Stimulated activated CD4-positive, alpha-beta T cell treated with anti-CD3 and anti-CD28 coated beads, Interleukin-4, amount 100 ng/mL, for 24 hours (primary cell): ENCODE results near the gene CCDC15.

Source experiments
- DNase-seq: peaks from one replicate; pipeline ENCODE4 v3.0.0-alpha.2; 2020

Gene CCDC15, protein sequence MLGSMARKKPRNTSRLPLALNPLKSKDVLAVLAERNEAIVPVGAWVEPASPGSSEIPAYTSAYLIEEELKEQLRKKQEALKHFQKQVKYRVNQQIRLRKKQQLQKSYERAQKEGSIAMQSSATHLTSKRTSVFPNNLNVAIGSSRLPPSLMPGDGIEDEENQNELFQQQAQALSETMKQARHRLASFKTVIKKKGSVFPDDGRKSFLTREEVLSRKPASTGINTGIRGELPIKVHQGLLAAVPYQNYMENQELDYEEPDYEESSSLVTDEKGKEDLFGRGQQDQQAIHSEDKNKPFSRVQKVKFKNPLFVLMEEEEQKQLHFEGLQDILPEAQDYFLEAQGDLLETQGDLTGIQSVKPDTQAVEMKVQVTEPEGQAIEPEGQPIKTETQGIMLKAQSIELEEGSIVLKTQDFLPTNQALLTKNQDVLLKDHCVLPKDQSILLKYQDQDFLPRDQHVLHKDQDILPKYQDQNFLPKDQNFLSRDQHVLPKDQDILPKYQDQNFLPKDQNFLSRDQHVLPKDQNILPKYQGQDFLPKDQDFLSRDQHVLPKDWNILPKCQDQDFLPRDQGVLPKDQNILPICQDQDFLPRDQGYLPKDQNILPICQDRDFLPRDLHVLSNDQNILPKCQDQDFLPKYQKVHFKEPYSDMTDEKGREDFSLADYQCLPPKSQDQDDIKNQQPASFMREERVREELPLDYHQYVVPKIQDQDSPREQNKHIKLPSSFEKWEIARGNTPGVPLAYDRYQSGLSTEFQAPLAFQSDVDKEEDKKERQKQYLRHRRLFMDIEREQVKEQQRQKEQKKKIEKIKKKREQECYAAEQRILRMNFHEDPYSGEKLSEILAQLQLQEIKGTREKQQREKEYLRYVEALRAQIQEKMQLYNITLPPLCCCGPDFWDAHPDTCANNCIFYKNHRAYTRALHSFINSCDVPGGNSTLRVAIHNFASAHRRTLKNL

DNA sequence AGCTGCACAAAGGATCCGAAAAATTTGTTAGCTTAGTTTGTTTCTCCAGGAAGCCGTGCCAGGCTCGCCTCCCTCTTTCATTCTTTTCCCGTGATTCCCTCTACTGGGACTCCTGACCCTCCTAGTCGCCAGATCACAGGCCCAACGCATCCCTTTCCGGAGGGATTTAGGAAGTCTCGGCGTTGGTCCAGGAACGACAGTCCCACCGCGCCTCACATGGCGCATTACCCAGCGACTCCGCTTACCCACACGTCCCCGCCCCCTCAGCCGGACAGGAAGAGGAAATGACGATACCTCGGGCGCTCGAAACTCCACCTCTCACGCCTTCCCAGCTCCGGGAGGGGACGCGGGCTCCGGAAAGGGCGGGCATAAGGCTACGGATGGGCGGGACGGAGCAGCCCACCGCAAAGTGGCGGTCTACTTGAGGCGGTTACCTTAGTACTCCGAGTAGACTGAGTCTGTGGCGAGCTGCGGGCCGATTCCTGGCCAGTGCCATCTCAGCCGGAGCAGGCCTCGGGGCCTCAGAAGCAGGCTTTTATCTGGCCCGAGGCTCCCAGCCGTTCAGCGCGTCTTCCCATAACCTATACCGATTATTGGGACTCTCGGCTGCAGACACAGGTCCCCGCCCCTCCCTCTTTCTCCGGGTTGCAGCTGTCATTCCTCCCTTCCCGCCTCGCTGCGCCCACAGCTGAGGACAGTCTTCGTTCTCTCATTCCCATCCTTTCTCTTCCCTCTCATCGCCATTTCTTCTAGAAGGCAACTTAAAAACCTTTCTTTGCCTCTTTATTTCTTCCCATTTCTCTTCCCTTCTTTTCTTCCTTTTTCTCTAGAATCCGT, at the start of gene CCDC15:
TSS of gene CCDC15 (plus strand) at position 450 of the 837 bp plus-strand sequence. CDS start 531 bp downstream, outside the sequence.
- DNase-seq: peak; percentile 97

DNA sequence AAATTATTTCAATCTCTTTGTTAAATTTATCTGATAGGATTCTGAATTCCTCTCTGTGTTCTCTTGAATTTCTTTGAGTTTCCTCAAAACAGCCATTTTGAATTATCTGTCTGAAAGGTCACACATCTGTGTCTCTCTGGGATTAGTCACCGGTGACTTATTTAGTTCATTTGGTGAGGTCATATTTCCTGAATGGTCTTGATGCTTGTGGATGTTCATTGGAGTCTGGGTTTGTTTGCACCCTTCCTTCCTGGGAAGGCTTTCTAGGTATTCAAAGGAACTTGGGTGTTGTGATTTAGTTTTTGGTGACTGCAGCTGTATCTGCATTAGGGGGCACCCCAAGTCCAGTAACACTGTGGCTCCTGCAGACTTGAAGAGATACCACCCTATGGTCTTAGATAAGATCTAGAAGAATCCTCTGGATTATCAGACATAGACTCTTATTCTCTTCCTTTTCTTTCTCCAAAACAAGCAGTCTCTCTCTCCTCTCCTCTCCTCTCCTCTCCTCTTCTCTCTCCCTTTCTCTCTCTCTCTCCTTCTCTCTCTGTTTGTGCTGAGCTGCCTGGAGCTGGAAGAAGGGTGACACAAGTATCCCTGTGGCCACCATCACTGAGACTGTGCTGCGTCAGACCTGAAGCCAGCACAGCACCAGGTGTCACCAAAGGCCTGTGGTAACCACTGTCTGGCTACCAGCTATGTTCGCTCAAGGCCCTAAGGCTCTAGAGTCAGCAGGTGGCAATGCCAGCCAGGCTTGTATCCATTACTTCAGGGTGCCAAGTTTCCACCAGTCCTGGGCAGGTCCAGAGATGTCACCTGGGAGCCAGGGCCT, 38.2 kb upstream of the CCDC15 start:
- DNase-seq: no peak

DNA sequence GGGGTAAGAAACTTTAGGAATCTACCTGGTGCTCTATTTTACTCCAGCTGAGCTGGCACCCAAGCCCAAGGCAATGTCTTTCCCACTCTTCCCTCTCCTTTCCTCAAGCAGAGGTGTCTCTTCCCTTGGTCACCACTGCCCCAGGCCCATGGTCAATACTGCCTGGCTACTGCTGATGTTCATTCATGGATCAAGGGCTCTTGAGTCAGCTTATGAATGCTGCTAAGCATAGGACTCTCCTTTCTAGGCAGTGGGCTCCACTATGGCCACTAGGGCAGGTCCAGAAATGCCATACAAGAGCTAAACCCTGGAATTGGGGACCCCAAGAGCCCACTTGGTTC, 37.7 kb upstream of the CCDC15 start:
- DNase-seq: no peak

DNA sequence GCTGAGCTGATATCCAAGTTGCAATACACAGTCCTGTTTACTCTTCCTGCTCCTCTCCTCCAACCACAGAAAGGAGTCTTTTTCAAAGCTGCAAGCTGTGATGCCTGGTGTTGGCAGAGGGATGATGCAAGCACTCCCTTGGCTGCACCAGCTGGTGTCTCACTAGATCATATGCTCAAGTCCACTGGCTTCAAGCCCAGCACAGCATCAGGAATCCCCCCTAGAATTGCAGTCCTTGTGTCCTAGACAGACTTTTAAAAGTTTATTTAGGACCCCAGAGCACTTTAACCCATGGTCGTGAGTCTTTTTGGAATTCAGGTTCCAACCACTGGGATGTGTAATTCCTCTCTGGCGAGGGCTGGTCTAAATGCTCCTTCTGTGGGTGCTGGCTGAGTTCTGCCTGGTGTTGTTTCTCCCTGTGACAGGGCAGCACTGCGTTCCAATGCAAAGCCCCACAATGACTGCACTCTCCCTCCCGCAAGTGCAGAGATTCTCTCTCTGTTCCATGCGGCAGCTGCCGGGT, 36.8 kb upstream of the CCDC15 start:
- no peak for DNase-seq

DNA sequence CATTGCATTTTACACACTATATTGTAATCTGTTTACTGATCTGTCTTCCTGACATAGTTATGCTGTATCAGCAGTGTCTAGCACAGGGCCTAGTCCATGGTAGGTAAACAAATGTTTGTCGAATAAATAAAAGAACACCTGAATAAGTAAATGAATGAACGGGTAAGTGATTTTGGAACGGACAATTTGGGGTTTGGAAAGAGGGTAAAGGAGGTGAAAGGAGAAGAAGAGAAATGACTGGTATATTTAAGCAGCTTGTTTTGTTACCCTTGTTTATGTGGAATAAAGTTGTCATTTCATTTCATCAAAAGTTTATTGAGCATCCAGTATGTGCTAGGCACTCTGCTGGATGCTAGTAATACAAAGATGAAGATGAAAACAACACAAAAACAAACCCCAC, 35.1 kb upstream of the CCDC15 start, which contains the start of gene HEPN1:
TSS of gene HEPN1 (plus strand) at position 301 of the 400 bp plus-strand sequence.
- DNase-seq: no peak

DNA sequence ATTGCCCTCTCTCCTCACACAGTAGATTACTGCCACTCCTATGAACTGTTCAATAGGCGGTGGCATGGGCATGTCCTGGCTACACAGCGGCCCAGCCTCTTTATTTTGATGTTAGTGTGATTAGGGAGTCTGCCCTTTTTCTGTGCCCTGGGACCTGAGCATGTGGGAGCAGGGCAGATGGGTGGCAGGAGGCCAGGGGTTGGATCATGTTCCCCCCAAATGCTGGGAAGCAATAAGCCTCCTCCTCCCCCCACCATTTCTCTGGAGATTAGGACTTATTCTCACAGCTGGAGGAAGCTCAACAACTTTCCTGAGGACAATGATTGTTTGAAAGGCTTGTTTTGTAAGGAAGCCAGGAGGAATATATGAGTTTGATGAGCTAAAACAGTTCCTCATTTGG, 34.1 kb upstream of the CCDC15 start:
- no peak for DNase-seq

DNA sequence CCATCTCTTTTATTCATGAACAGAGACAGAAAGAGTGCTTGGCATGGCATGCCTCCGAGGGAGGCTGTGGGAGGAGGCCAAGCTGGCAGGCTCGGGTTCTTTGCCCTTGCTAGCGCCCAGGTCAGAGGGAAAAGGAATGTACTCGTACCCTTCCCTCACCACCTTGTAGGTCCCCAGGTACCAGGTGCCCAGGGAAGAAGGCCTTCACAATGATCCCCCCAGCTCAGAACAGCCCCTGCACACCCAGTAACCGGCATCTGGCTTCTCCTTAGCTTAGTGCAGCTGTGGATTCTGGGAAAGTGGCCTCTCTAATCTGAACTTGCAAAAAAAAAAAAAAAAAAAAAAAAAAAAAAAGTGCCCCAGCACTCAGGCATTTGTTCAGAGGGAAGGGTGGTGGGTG, 33.6 kb upstream of the CCDC15 start:
- no peak for DNase-seq

DNA sequence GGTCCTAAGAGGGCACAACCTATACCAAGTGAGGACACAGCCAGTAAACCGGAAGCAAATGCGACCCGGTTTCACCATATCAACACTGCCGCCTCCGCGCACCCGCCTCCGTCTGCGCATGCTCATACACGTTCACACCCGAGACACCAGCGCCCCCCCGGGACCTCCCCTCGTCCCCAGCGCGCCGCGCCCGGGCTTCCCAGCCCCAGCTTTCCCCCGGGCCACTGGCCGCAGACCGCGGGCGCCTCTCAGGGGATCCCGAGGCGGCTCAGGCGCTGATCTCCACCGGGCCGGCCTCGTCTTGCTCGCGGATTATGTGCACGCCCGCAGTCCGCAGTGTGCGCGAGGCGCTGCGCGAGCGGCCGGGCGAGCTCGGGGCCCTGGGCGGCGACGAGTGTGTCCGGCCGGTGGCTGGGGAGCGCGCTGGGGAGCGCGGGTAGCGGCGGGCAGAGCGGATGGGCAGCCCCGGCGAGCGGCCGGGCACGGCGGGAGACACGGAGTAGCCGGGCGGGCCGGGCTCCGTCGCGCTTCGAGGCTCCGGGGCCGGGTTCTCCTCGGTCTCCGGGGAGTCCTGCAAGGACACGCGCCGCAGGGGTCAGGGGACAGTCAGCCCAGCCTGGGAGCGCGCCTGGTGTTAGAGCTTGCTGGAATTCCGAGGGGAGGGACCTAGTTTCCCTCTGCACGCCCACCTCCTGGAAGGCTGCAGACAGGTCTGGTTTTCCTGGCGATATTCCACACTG, 33.0 kb upstream of the CCDC15 start:
- peak; percentile 78 for DNase-seq

DNA sequence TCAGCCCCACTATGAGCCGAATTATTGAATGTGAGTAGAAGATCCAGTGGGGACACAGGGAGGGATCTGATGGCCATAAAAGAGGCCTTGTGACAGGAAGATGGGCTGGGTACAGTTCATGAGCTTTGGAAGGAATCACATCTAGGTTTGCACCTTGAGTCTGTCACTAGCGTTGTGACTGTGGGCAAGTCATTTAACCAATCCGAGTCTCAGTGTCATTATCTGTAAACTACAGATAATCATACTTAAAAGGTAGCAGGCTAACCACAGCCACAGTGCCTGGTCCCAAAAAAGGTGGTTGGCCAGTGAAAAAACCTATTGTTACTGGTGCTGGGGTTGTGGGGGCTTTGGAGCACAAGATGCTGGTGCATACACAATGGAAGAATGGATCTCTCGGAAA, 31.2 kb upstream of the CCDC15 start:
- no peak for DNase-seq

DNA sequence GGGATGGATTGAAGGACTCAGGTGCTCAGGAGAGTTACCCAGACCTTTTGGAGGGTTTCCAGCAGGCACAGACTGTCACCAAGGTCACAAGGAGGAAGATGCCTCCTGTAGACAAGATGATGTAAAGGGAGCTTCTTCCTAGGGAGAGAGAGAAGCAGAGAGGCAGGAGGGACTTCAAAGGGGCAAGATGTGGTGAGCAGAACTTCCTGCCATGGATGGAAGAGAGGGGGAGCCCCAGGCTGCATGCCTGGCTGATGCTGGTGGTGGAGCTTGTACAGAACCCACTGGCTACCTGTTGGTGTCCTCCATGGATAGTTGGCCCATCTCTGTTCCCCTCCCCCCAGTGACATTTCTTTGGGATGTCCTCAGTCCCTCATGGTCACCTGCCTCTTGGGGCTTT, 30.7 kb upstream of the CCDC15 start:
- no peak for DNase-seq

DNA sequence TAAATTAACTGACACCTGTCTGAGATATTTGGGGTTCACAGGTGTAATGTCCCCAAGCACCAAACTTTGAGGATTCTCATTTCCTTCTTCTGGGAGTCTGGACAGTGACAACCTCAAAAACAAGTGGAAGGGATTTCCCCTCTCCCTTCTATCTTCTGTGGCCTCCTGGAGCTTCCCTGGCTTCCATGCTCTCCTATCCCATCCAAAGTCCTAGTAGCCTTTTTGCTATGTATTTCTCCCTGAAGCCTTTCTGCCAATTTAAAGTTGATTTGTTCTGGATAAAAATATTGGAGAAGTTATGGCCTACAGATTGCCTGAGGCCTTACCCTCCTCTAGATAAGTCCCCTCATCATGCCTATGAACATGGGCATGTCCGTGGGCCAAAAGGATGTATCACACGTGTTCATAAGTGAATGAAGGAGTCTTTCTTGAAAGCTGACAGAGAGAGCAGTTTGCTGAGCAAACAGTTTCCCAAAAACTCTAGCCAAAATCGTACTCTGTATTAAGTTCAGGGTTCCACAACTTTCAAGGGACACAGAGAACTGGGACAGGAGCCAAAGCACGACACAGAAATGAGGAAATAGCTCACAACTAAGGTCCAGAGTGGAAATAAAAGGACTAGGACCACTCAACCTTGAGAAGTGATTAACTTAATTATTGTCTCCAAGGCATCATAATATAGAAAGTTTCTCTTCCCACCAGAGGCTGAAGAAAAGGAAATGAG, 24.9 kb upstream of the CCDC15 start:
- no peak for DNase-seq

DNA sequence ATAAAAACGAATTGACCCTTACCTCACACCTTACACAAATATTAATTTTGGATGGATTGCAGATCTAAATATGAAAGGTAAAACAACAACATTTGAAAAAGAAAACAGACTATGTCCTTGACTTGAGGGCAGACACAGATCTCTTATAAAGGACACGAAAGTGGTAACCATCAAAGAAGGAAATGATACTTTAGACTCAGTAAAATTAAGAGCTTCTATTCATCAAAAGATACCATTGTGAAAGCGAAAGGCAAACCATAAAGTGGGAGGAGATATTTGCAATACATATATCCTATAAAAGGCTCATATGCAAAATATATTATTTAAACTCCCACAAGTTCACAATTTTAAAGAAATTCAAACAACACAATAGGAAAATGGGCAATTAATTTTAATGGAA, 23.2 kb upstream of the CCDC15 start:
- DNase-seq: no peak

DNA sequence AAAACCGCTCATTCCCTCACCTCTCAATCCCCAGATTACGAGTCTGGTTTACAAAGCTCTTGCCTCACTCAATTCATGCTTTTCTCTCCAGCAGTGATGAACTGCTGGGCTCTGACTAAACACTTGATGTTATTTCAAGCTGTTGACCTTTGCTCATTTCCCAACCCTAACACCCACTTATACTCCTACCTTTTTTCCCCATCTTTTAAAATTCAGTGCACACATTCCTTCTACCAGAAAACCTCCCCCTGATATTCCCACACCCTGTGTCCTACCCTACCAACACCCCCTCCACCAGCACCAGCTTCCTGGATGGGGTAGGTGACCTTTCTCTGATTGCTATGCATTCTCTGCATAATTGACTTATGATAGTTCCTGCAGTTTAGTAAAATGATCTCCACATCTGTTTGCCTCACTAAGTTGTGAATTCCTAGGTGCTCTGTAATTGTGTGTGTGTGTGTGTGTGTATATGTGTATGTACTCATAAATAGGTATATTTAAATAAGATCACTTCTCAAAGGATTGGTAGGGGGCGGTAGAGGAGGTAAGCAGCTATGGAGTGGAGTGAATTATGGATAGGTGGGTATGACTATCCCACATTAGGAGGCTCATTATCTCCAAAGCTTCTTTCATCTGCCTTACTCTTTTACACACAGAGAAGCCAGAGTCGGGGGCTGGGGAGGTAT, 19.0 kb upstream of the CCDC15 start:
- DNase-seq: no peak

DNA sequence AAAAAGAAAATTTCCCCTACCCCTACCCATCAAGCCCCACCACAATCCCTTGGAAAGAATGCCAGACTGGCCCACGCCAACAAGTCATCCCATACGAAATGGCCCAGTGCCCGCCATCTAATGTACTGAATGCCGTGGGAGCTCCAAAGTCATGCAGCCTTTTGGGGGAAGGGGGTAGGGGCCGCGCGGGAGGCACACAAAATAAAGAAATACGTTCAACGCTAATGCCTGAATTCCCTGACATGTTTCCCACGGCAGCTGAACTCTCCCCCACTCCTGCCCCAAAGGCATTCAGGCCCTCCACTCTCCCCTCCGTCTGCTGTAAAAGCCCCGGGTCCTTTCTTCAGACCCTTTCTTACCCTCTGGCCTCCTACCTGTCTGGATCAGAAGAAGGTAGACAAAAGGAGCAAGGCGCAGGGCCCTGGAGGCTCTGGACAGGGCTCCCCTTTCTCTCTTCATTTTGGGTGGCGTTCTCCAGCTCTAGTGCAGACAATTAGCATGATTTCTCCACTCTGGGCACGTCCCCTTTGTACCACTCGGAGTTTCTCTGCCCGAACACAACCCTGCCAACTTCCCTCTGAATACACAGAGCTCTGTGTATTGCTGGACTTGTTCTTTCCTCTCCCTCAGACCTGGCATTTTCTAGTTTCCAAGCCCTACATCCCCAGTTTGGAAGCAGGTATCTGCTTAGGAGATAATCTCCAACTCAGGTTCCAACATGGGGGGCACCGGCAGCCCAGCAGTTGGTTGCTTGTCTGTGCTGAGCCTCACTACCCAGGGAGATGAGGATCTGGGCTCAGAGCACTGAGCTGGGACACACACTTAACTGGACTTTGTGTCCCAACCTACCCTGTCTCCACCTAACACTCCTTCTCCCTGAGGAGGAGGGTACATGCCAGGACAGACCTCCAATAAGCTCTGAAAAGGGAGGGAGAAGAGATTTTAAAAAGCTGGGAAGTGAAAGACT, 18.2 kb upstream of the CCDC15 start, which contains the start of gene HEPACAM:
TSS of gene HEPACAM (minus strand) at position 500 of the 967 bp plus-strand sequence. CDS start at position 459, 41 bp downstream.
- no peak for DNase-seq

DNA sequence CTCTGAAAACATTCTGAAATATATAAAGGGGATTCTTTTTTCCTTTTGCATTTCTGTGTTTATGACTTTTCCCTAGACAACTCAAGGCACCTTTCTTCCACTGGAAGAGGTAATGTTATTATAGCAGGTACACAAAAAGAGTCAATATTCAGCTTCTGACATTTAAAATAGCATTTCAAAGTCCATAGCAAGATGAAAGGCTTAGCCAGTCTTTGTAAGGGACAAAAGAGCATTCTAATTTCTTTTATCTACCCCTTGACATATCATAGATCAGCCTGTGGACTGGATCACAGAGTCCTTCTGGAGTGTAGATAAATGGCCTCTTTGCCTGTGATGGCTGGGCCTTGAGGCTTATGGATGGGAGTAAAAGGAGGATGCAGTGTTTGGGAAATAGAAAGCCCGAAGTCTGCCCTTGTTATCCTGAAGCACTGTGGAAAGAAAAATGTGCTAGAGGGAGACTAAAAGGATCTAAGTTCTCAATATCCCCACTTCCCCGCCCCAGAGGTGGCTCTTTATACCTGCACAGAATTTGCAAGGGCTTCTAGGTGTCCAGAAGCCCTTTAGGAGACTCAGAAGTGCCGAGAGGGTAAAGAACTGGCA, 16.6 kb upstream of the CCDC15 start:
- no peak for DNase-seq

DNA sequence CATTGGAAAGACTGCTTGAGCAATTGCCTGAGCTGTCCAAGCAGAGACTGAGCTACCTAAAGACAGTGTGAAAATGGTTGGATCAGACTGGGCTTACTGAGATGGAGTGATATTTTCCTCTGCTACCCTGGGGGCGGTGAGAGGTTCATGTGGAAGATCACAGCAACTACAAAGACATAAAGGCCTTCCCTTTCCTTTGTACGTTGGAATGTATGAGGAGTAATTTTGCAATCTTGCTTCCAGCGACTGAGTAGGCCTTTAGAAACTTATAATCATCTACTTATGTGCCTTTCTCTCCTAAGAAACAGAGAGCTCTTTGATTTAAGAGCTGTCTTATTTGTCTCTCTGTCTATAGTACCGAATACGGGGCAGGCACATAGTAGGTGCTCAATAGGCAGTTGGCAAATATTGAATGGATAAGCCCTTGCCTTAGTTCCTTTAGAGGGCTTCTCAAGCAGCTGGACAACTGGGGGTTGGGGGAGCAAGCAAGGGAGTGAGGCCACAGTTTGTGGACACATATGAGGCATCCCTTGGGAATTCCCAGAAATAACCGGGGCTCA, 15.7 kb upstream of the CCDC15 start:
- DNase-seq: no peak

DNA sequence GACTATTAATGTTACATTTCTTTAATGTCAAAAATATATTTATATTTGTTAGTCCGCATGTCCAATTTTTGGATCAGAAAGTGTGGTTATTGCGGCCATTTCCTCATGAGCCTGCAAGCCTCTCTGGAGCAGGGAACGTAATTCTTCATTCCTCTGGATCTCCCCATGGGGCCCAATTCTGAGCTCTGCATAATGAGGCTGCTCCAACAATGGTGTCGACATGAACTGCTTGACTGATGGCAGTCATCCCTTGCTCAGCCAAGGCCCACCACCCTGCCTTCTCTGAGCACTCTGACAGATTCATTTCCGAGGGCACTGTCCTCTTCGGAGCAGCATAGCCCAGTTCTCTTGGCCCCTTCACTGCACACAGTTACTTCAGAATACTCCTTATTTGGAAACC, 15.0 kb upstream of the CCDC15 start:
- no peak for DNase-seq

DNA sequence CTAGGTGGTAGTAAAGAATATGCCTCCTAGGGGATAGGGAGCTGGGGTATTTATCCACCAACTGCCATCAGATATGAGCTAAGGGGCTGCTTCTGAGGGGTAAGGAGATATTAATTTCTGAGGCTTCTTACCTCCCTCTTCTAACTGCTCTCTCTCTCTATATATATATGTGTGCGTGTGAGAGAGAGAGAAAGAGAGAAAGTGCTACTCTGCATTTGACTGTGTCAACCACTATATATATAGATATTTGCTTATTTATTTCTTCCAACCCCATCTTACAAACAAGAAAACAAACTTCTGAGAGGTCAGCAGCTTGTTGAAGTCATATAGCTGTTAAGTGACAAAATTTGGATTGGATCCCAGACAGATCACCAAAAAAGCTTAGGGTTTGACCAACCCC, 12.3 kb upstream of the CCDC15 start:
- no peak for DNase-seq
